ENCODE measurements around the gene CHKB. TPM values are rescaled to one million over a fixed set of nuclear protein-coding genes. Genes with fewer than 3 reads are reported as not detected.
A peak's percentile ranks its signal among the peaks of the same experiment; 100 is the strongest.

CHKB gene
- total RNA-seq, 4 donors from 2014 or later, result 20.7 to 43.5 (median 33.0) TPM

- Histone ChIP-seq H3K27ac (replicated peaks in 1 of 4) (no peak within 1 kb of the TSS), H3K9me3 (no peaks in the 10 kb centered on the region), H3K36me3 (no peaks in the 10 kb centered on the region), H3K4me1 (peaks cover 17 to 37% (median 35%) of the 10 kb centered on the region in 4 donors), H3K27me3 (peaks cover 9 to 75% (median 22%) of the 10 kb centered on the region in 4 donors), H3K4me3 (no peak within 1 kb of the TSS)
- WGBS, result 52% methylated on average over 7 of the region's 10 CpGs
- DNase-seq (ENCODE audit: extremely low spot score), result no peak
- no peak for TF ChIP-seq CTCF (IDR thresholded peaks at IDR 0.05)
- no peak for TF ChIP-seq POLR2AphosphoS5 (IDR thresholded peaks at IDR 0.05)
- no peak for TF ChIP-seq EP300 (IDR thresholded peaks at IDR 0.05)
- TF ChIP-seq POLR2A (IDR thresholded peaks at IDR 0.05; ENCODE audit: low read depth), result no peak
- intact Hi-C loops (cut with DNase I), result no loop called here
Measured at GRCh38 chr22:50545522-50546325, 36.9 kb downstream of the CHKB start, which contains the start of gene KLHDC7B. Gene KLHDC7B (plus strand): TSS chr22:50545899. CDS start chr22:50546244, 345 bp downstream.

- no peak for TF ChIP-seq POLR2AphosphoS5 (IDR thresholded peaks at IDR 0.05)
- TF ChIP-seq CTCF (IDR thresholded peaks at IDR 0.05), result no peak
- no peak for TF ChIP-seq EP300 (IDR thresholded peaks at IDR 0.05)
- no peak for TF ChIP-seq POLR2A (IDR thresholded peaks at IDR 0.05; ENCODE audit: low read depth)
- peak overlapping the region in 3 of 4 donors; percentile 30 to 48 (median 39) for H3K4me3 ChIP-seq
- no peak overlapping the region for H3K27ac ChIP-seq (replicated peaks in 1 of 4)
- peaks cover 9 to 66% (median 22%) of the 10 kb centered on the region in 4 donors for H3K27me3 ChIP-seq
- H3K36me3 ChIP-seq, result no peaks in the 10 kb centered on the region
- 70% methylated on average over 5 of the region's 5 CpGs for WGBS
- no peaks in the 10 kb centered on the region for H3K9me3 ChIP-seq
- DNase-seq (ENCODE audit: extremely low spot score), result no peak
- H3K4me1 ChIP-seq, result peaks cover 17 to 41% (median 38%) of the 10 kb centered on the region in 4 donors
- intact Hi-C loops (cut with DNase I), result loop anchor here (5.0 kb wide), 1 partner anchor 78 kb away; no protein-coding TSS in a partner anchor
Measured at GRCh38 chr22:50544746-50545253, 37.8 kb downstream of the CHKB start.

GRCh38 chr22:50544078-50544745, 38.4 kb downstream of the CHKB start:
- 6% methylated on average over 17 of the region's 52 CpGs for WGBS
- H3K36me3 ChIP-seq, result no peaks in the 10 kb centered on the region
- peaks cover 9 to 61% (median 22%) of the 10 kb centered on the region in 4 donors for H3K27me3 ChIP-seq
- DNase-seq (ENCODE audit: extremely low spot score), result no peak
- peak in 1 of 2 donors; percentile 38 for TF ChIP-seq POLR2AphosphoS5 (IDR thresholded peaks at IDR 0.05)
- no peak for TF ChIP-seq POLR2A (IDR thresholded peaks at IDR 0.05; ENCODE audit: low read depth)
- TF ChIP-seq EP300 (IDR thresholded peaks at IDR 0.05), result no peak
- peak; percentile 37 to 55 (median 46) for TF ChIP-seq CTCF (IDR thresholded peaks at IDR 0.05)
- peak overlapping the region; percentile 30 to 48 (median 35) for H3K4me3 ChIP-seq
- peak overlapping the region in 1 of 4 donors; percentile 40 for H3K27ac ChIP-seq (replicated peaks in 1 of 4)
- no peaks in the 10 kb centered on the region for H3K9me3 ChIP-seq
- peaks cover 20 to 42% (median 41%) of the 10 kb centered on the region in 4 donors for H3K4me1 ChIP-seq
- intact Hi-C loops (cut with DNase I), result loop anchor here (5.0 kb wide), 1 partner anchor 78 kb away; no protein-coding TSS in a partner anchor

GRCh38 chr22:50542416-50542927, 40.2 kb downstream of the CHKB start:
- DNase-seq (ENCODE audit: extremely low spot score), result no peak
- intact Hi-C loops (cut with DNase I), result loop anchor here (5.0 kb wide), 1 partner anchor 80 kb away; no protein-coding TSS in a partner anchor

More at GRCh38 chr22:50542416-50542927, 40.2 kb downstream of the CHKB start:
- Histone ChIP-seq H3K4me1 (peaks cover 21 to 37% (median 36%) of the 10 kb centered on the region in 4 donors), H3K36me3 (no peaks in the 10 kb centered on the region), H3K9me3 (no peaks in the 10 kb centered on the region), H3K27me3 (peaks cover 0 to 61% (median 13%) of the 10 kb centered on the region in 4 donors), H3K27ac (replicated peaks in 1 of 4) (peak overlapping the region in 1 of 4 donors; percentile 20), H3K4me3 (no peak overlapping the region)
- WGBS, result 88% methylated on average over 19 of the region's 19 CpGs
- TF ChIP-seq POLR2A (IDR thresholded peaks at IDR 0.05; ENCODE audit: low read depth) (no peak), POLR2AphosphoS5 (IDR thresholded peaks at IDR 0.05) (no peak), EP300 (IDR thresholded peaks at IDR 0.05) (no peak), CTCF (IDR thresholded peaks at IDR 0.05) (no peak)

Data from esophagus muscularis mucosa (tissue), 4 donors.